PFSK-1 (cell line): ENCODE data around the gene LCN6.

Experiments
- FOXP2 ChIP-seq: optimal IDR thresholded peaks from 2 replicates; pipeline ENCODE3; 2011; ENCODE audit warnings: borderline replicate concordance, control low read depth, inconsistent platforms; ENCODE audit not compliant: insufficient read depth; ENCODE audit errors: extremely low read length, extremely low read depth
- POLR2AphosphoS5 ChIP-seq: IDR thresholded peaks from 2 replicates; pipeline ENCODE4 v1.6.1; 2012; ENCODE audit warnings: low read depth, mild to moderate bottlenecking, control low read depth, low read length, moderate library complexity
- SIN3A ChIP-seq: IDR thresholded peaks from 2 replicates; pipeline ENCODE4 v1.6.1; 2012; ENCODE audit warnings: mild to moderate bottlenecking, low read length, moderate library complexity, borderline replicate concordance; ENCODE audit not compliant: insufficient read depth
- TAF1 ChIP-seq: IDR thresholded peaks from 2 replicates; pipeline ENCODE4 v1.6.1; 2012; ENCODE audit warnings: low read length, control low read depth, borderline replicate concordance; ENCODE audit not compliant: insufficient read depth
- TF ChIP-seq, protein P1 (sequence below), 2 experiments: IDR thresholded peaks; 2 replicates each; pipeline versions ENCODE4 v1.6.1 to v1.8.0; 2011 to 2012; ENCODE audit warnings: low read depth in 2 of 2, low read length in 2 of 2, control low read depth in 1 of 2, inconsistent platforms in 1 of 2, mild to moderate bottlenecking in 1 of 2, moderate library complexity in 1 of 2; ENCODE audit not compliant: insufficient read depth in 1 of 2

The LCN6 gene

DNA sequence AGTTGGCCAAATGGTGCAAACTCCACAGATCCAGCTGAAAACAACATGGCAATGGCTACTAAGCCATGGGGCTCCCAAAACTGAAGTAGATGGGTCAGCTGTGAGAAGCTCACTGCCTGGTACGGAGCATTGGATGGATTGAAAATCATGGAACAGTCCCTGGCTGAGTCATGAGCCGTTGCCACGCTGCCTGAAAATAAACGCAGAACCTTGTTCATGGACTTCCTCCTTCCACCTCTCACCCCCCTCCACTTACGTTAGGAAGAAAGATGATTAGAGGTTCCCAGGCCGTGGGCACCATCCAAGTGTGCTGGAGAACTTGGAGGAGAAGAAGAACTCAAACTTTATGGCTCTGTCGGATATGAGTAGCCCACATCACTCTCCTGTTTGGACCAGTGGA, 42.8 kb downstream of the LCN6 start:
- TF ChIP-seq POLR2AphosphoS5 (no peak), TAF1 (no peak), FOXP2 (no peak), SIN3A (no peak)
- TF ChIP-seq, protein P1, sequence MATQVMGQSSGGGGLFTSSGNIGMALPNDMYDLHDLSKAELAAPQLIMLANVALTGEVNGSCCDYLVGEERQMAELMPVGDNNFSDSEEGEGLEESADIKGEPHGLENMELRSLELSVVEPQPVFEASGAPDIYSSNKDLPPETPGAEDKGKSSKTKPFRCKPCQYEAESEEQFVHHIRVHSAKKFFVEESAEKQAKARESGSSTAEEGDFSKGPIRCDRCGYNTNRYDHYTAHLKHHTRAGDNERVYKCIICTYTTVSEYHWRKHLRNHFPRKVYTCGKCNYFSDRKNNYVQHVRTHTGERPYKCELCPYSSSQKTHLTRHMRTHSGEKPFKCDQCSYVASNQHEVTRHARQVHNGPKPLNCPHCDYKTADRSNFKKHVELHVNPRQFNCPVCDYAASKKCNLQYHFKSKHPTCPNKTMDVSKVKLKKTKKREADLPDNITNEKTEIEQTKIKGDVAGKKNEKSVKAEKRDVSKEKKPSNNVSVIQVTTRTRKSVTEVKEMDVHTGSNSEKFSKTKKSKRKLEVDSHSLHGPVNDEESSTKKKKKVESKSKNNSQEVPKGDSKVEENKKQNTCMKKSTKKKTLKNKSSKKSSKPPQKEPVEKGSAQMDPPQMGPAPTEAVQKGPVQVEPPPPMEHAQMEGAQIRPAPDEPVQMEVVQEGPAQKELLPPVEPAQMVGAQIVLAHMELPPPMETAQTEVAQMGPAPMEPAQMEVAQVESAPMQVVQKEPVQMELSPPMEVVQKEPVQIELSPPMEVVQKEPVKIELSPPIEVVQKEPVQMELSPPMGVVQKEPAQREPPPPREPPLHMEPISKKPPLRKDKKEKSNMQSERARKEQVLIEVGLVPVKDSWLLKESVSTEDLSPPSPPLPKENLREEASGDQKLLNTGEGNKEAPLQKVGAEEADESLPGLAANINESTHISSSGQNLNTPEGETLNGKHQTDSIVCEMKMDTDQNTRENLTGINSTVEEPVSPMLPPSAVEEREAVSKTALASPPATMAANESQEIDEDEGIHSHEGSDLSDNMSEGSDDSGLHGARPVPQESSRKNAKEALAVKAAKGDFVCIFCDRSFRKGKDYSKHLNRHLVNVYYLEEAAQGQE (IDR thresholded peaks at IDR 0.05; ENCODE audit: insufficient read depth in 1 of 2, low read depth in 2 of 2, low read length in 2 of 2): no peak

DNA sequence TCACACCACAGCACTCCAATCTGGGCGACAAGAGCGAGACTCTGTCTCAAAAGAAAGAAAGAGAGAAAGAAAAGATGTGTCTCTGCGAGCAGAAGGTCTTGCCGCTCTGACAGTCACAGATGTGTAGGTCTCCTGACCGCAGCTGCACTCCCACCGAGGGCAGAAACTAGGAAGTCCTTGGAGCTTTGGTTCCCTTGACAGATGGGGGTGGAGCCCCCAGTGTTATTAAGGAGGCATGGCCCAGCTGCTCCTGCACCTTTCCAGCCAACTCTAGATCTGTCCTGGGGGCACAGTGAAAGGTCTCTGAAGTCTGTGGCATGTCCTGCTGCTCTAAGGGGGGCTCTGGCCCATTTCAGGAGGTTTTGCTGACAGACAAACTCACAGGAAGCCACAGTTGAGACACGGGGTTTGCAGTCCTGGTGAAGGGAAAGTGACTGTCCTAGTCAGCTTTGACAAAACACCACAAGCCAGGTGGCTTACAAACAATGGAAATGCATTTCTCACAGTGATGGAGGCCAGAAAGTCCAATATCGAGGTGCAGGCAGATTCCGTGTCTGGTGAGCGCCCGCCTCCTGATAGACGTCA, 45.0 kb downstream of the LCN6 start:
- TF ChIP-seq FOXP2: no peak
- no peak for TF ChIP-seq POLR2AphosphoS5
- no peak for TF ChIP-seq TAF1
- TF ChIP-seq, protein P1 (IDR thresholded peaks at IDR 0.05; ENCODE audit: insufficient read depth in 1 of 2, low read depth in 2 of 2, low read length in 2 of 2): no peak
- no peak for TF ChIP-seq SIN3A

DNA sequence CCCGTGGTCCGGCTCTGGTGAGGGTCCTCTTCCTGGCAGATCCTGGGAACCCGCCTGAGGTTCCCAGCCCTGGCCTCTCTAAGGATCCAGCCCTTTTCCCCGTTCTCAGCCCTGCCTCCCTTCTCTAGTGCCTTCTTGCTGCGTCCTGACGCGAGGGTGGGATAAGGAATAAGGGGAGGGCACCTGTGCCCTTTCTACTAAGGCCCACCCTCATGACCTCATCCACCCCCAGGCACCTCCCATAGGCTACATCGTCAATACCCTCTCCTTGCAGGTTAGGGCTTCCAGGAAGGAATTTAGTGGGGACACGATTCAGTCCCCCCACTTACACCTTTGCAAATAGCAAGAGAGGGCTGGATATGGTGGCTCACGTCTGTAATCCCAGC, 46.7 kb downstream of the LCN6 start:
- TF ChIP-seq FOXP2: no peak
- TF ChIP-seq SIN3A: no peak
- TF ChIP-seq, protein P1 (IDR thresholded peaks at IDR 0.05; ENCODE audit: insufficient read depth in 1 of 2, low read depth in 2 of 2, low read length in 2 of 2): no peak
- TF ChIP-seq POLR2AphosphoS5: no peak
- TF ChIP-seq TAF1: no peak

DNA sequence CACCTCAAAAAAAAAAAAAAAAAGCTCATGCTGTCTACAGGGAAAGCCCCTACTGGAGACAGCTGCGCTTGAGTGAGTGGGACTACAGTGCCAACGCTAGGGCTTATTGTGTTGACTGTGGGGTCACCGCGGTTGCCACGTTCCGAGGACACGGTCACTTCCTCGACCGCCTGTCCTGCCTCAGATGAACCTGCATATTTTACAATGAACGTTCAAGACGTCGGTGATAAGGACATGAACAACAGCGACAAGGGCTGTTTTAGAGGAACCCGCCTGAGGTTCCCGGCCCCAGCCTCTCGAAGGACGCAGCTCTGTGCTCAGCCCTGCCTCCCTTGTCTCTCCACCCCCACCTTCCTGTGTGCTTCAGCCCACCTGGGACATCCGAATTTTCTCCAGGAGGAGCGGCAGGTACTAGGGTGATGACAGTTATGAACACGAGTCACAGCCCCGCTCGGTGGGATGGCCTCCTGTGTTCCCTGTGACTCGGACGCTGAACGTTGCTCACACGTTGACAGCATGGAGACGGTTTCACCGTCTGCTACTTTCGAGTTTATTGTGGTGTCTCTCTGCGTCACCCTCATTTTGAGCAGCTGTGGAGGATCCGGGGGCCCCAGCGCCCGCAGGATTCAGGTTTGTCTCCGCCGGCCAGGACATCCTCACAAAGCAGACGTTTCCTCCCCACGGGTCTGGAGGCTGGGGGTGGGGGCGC, 47.2 kb downstream of the LCN6 start:
- no peak for TF ChIP-seq SIN3A
- no peak for TF ChIP-seq POLR2AphosphoS5
- no peak for TF ChIP-seq FOXP2
- TF ChIP-seq, protein P1 (IDR thresholded peaks at IDR 0.05; ENCODE audit: insufficient read depth in 1 of 2, low read depth in 2 of 2, low read length in 2 of 2): no peak
- no peak for TF ChIP-seq TAF1
